DOHH2 (cell line): ENCODE measurements around the gene MANEAL.

Source experiments
- H3F3A ChIP-seq: fragments of 200-600 bp; sonication (generic), shearing (Covaris generic); 2 replicates; pipeline ENCODE4 v1.6.0; 2016; ENCODE audit warnings: antibody characterized with exemption, mild to moderate bottlenecking; ENCODE audit not compliant: control insufficient read depth, insufficient read depth
- H3K27ac ChIP-seq: fragments of 200-600 bp; sonication (generic); 2 replicates; pipeline ENCODE4 v1.5.1; 2014; ENCODE audit warnings: low read depth, mild to moderate bottlenecking, low read length, moderate library complexity
- H3K27me3 ChIP-seq: fragments of 200-600 bp; sonication (generic); 2 replicates; pipeline ENCODE4 v1.6.1; 2014; ENCODE audit warnings: mild to moderate bottlenecking, low read length, mixed read lengths; ENCODE audit not compliant: control insufficient read depth
- H3K36me3 ChIP-seq: fragments of 200-600 bp; sonication (generic); 2 replicates; pipeline ENCODE4 v1.6.1; 2014; ENCODE audit warnings: mild to moderate bottlenecking, low read length, moderate library complexity, mixed read lengths; ENCODE audit not compliant: control insufficient read depth
- H3K4me1 ChIP-seq: fragments of 200-600 bp; sonication (generic); 2 replicates; pipeline ENCODE4 v1.6.1; 2014; ENCODE audit warnings: mild to moderate bottlenecking, low read length, mixed read lengths; ENCODE audit not compliant: control insufficient read depth
- H3K4me2 ChIP-seq: fragments of 200-600 bp; sonication (generic); 2 replicates; pipeline ENCODE4 v1.6.0; 2014; ENCODE audit warnings: mild to moderate bottlenecking, low read length, moderate library complexity
- H3K4me3 ChIP-seq: fragments of 200-600 bp; sonication (generic); 2 replicates; pipeline ENCODE4 v1.5.1; 2014; ENCODE audit warnings: mild to moderate bottlenecking, low read length, mixed read lengths
- H3K79me2 ChIP-seq: fragments of 200-600 bp; sonication (generic); 2 replicates; pipeline ENCODE4 v1.6.1; 2014; ENCODE audit warnings: mild to moderate bottlenecking, low read length, mixed read lengths; ENCODE audit not compliant: control insufficient read depth
- H3K9me2 ChIP-seq: fragments of 200-600 bp; sonication (generic); replicated peaks from 2 replicates; pipeline ENCODE4 v1.6.1; 2014; ENCODE audit warnings: mild to moderate bottlenecking, low read length, mixed read lengths; ENCODE audit not compliant: control insufficient read depth
- H3K9me3 ChIP-seq: fragments of 200-600 bp; sonication (generic); 2 replicates; pipeline ENCODE4 v1.6.1; 2014; ENCODE audit warnings: antibody characterized with exemption, low read length, mixed read lengths; ENCODE audit not compliant: control insufficient read depth, insufficient read depth
- H4K20me1 ChIP-seq: fragments of 200-600 bp; sonication (generic); 2 replicates; pipeline ENCODE4 v1.6.0; 2014; ENCODE audit warnings: low read depth, mild to moderate bottlenecking, antibody characterized with exemption, low read length, moderate library complexity; ENCODE audit not compliant: control insufficient read depth, insufficient read depth
- CTCF ChIP-seq: fragments of 200-600 bp; sonication (generic); IDR thresholded peaks from one replicate; pipeline ENCODE4 v1.5.1; 2014; ENCODE audit warnings: antibody characterized with exemption, mild to moderate bottlenecking, low read depth, low read length; ENCODE audit not compliant: poor library complexity, severe bottlenecking
- EZH2phosphoT487 ChIP-seq: fragments of 200-600 bp; sonication (generic); IDR thresholded peaks from 2 replicates; pipeline ENCODE4 v1.6.1; 2017; ENCODE audit warnings: borderline replicate concordance, mild to moderate bottlenecking, antibody characterized with exemption, low read length, moderate library complexity, mixed read lengths

Gene MANEAL

DNA sequence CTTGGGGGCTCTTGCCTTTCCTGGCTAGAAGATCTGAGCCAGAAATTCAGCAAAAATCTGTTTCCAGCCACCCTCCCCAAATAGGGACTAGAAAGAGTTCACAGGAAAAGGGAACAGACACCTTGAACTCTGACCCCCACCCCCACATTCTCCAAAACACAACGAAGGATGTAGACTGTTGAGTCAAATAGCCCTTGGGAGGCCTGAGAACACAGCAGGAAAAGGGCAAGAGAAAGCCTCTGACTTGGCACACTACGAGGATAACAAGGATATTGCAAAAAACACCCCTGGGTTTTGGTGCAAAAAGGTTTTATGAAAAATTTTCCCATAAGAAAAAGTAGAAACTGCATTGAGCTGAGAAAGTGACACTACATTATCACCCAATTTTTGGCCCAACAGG, 16.3 kb downstream of the MANEAL start:
- no peak overlapping the region for H3K27ac ChIP-seq
- no peak for TF ChIP-seq EZH2phosphoT487
- no peak for TF ChIP-seq CTCF

DNA sequence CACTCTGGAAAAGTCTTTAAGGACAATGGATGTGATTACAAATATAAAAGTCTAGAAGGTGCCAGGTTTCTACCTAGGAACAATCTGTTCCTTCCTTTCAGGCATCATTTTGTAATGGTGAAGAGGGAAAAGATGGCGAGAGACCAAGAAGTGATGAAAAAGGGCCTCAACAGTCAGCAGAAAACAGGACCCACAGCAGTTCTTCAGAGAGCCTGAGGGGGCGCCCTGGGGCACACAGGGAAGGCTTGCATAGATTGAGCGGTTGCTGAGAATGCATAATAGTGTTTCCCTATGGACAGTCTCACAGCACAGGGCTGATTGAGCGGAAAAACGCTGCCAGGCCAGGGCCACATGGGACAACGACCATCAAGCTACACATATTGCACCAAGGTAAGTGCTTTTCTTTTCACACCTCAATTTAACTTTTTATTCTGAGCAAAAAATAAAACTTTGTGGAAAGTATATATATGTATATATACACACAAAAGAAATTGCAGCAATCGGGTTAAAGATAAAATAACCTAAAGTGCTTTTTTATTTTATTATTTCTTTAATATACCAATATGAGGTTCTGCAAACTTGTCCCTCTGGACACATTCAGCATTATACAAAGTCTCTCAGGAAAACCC, 17.5 kb downstream of the MANEAL start:
- Histone ChIP-seq H3K27me3 (no peaks in the 10 kb centered on the region), H3F3A (no peaks in the 10 kb centered on the region), H3K4me1 (peaks cover 27% of the 10 kb centered on the region), H3K9me3 (no peaks in the 10 kb centered on the region), H3K27ac (no peak overlapping the region), H3K4me3 (no peak overlapping the region), H3K9me2 (no peaks in the 10 kb centered on the region), H3K36me3 (peaks cover 51% of the 10 kb centered on the region), H3K4me2 (no peak overlapping the region), H4K20me1 (peaks cover 10% of the 10 kb centered on the region), H3K79me2 (peaks cover 32% of the 10 kb centered on the region)
- TF ChIP-seq CTCF (peak; percentile 91), EZH2phosphoT487 (no peak)

More for the DNA sequence above, 16.3 kb downstream of the MANEAL start:
- Histone ChIP-seq H3K9me2 (no peaks in the 10 kb centered on the region), H3K4me3 (no peak overlapping the region), H4K20me1 (peaks cover 10% of the 10 kb centered on the region), H3K27me3 (no peaks in the 10 kb centered on the region), H3K9me3 (no peaks in the 10 kb centered on the region), H3K36me3 (peaks cover 51% of the 10 kb centered on the region), H3K4me1 (peaks cover 27% of the 10 kb centered on the region), H3F3A (no peaks in the 10 kb centered on the region), H3K79me2 (peaks cover 44% of the 10 kb centered on the region), H3K4me2 (no peak overlapping the region)

- H3K9me3 ChIP-seq, result no peaks in the 10 kb centered on the region
- peaks cover 18% of the 10 kb centered on the region for H3K4me1 ChIP-seq
- peaks cover 52% of the 10 kb centered on the region for H3K36me3 ChIP-seq
- no peak for TF ChIP-seq EZH2phosphoT487
- H3K4me3 ChIP-seq, result no peak overlapping the region
- H3F3A ChIP-seq, result no peaks in the 10 kb centered on the region
- H4K20me1 ChIP-seq, result no peaks in the 10 kb centered on the region; the same call in 1 of the 2 replicates
- no peaks in the 10 kb centered on the region for H3K27me3 ChIP-seq
- no peak overlapping the region for H3K4me2 ChIP-seq
- H3K9me2 ChIP-seq, result no peaks in the 10 kb centered on the region
- H3K79me2 ChIP-seq, result peaks cover 10% of the 10 kb centered on the region
- H3K27ac ChIP-seq, result no peak overlapping the region
Measured at GRCh38 chr1:37813529-37814145, 20.0 kb downstream of the MANEAL start.

- H3K36me3 ChIP-seq, result peaks cover 55% of the 10 kb centered on the region
- H3K27me3 ChIP-seq, result no peaks in the 10 kb centered on the region
- H3K9me2 ChIP-seq, result no peaks in the 10 kb centered on the region
- H3K4me1 ChIP-seq, result peaks cover 12% of the 10 kb centered on the region
- no peak for TF ChIP-seq CTCF
- no peak for TF ChIP-seq EZH2phosphoT487
- no peak overlapping the region for H3K4me2 ChIP-seq
- no peaks in the 10 kb centered on the region; the same call in 1 of the 2 replicates for H4K20me1 ChIP-seq
- no peaks in the 10 kb centered on the region for H3K9me3 ChIP-seq
- H3F3A ChIP-seq, result no peaks in the 10 kb centered on the region
- peaks cover 4% of the 10 kb centered on the region for H3K79me2 ChIP-seq
- no peak overlapping the region for H3K4me3 ChIP-seq
- H3K27ac ChIP-seq, result no peak overlapping the region
Measured at GRCh38 chr1:37814252-37814651, 20.6 kb downstream of the MANEAL start.
